ENCODE data around the gene STIMATE. TPM values are rescaled to one million over a fixed set of nuclear protein-coding genes. Genes with fewer than 3 reads are reported as not detected.

Gene STIMATE
- total and polyA plus RNA-seq, 2 experiments from 2014 or later: 11.2 to 23.6 TPM

- H3K4me1 Mint-ChIP-seq: peaks cover 11% of the 10 kb centered on the region
- peaks cover 3% of the 10 kb centered on the region for H3K27me3 Mint-ChIP-seq (ENCODE audit: insufficient read depth, low read depth, poor library complexity)
- DNase-seq (ENCODE audit: low spot score) (no peak), ATAC-seq (no peak)
- no peak overlapping the region for H3K27ac Mint-ChIP-seq
- peaks cover 2% of the 10 kb centered on the region; the same call in 1 of the 2 replicates for H4K20me1 ChIP-seq (replicated peaks; ENCODE audit: insufficient read depth)
- H3K36me3 ChIP-seq (ENCODE audit: insufficient read depth): 0 out of 2 replicates have a peak, but pooled peaks cover 3% of the 10 kb centered on the region
- no peak overlapping the region for H3K27ac ChIP-seq (ENCODE audit: low read depth)
- H3K36me3 Mint-ChIP-seq (ENCODE audit: low read depth): peaks cover 38% of the 10 kb centered on the region
- no peaks in the 10 kb centered on the region for H3K9me2 ChIP-seq (ENCODE audit: insufficient read depth)
- no peaks in the 10 kb centered on the region for H3F3A ChIP-seq (replicated peaks; ENCODE audit: low read depth)
- no peak overlapping the region for H3K4me2 ChIP-seq
- no peaks in the 10 kb centered on the region for H3K9me3 Mint-ChIP-seq
- H3K4me1 ChIP-seq (ENCODE audit: insufficient read depth): 0 out of 2 replicates have a peak, but pooled peaks cover 4% of the 10 kb centered on the region
- H3K4me3 ChIP-seq: no peak overlapping the region
- H2AFZ ChIP-seq: no peak overlapping the region
- no peaks in the 10 kb centered on the region for H3K79me2 ChIP-seq (replicated peaks; ENCODE audit: insufficient read depth)
- H3K27me3 ChIP-seq (ENCODE audit: insufficient read depth): no peaks in the 10 kb centered on the region
- H3K4me3 Mint-ChIP-seq: no peak overlapping the region
- TF ChIP-seq ZNF331 (CRISPR knock-in tag; IDR thresholded peaks at IDR 0.05; ENCODE audit: low read depth) (no peak), NANOG (IDR thresholded peaks at IDR 0.05; ENCODE audit: borderline replicate concordance) (no peak), JUNB (IDR thresholded peaks at IDR 0.05; ENCODE audit: unreplicated experiment) (no peak), POLR2AphosphoS5 (IDR thresholded peaks at IDR 0.05; ENCODE audit: low read depth) (no peak), ZNF462 (CRISPR knock-in tag; IDR thresholded peaks at IDR 0.05) (no peak), EZH2phosphoT487 (IDR thresholded peaks at IDR 0.05; ENCODE audit: unreplicated experiment) (no peak), CTCF (conservative IDR thresholded peaks at IDR 0.05; ENCODE audit: low read depth in 2 of 2) (no peak), ETS1 (IDR thresholded peaks at IDR 0.05) (no peak), CREB1 (CRISPR knock-in tag; IDR thresholded peaks at IDR 0.05; ENCODE audit: low read depth) (no peak), REST (IDR thresholded peaks at IDR 0.05; ENCODE audit: unreplicated experiment) (no peak), ZNF114 (CRISPR knock-in tag; IDR thresholded peaks at IDR 0.05) (no peak), EZH2 (IDR thresholded peaks at IDR 0.05; ENCODE audit: low read depth, unreplicated experiment) (no peak), STAT1 (IDR thresholded peaks at IDR 0.05; ENCODE audit: unreplicated experiment) (no peak)
These were observed 50.8 kb downstream of the STIMATE start for GRCh38 chr3:52846432-52846965.

Measured in GM23338 (cell line).